Right lobe of liver (tissue), 4 donors: ENCODE data around the gene CDKN2B-AS1.

Source experiments
- POLR2A ChIP-seq: fragments of 450-650 bp; IDR thresholded peaks from one replicate; pipeline ENCODE4 v1.6.1; 2017; ENCODE audit warnings: antibody characterized with exemption, mild to moderate bottlenecking
- TF ChIP-seq, protein P1 (sequence below), 4 donors: fragments of 200-600 bp in 3 of 4; fragments of 450-650 bp in 1 of 4; IDR thresholded peaks; one replicate each; pipeline versions ENCODE4 v1.5.1 to v1.8.0; 2016 to 2022; ENCODE audit warnings: antibody characterized with exemption in 4 of 4, mild to moderate bottlenecking in 2 of 4
- donor health status: DM: no; HTN: no; CAD: no.
- donor health status: DM: no; HTN: no; CAD: no.
- donor health status: DM: no; HTN: yes; CAD: no.

DNA sequence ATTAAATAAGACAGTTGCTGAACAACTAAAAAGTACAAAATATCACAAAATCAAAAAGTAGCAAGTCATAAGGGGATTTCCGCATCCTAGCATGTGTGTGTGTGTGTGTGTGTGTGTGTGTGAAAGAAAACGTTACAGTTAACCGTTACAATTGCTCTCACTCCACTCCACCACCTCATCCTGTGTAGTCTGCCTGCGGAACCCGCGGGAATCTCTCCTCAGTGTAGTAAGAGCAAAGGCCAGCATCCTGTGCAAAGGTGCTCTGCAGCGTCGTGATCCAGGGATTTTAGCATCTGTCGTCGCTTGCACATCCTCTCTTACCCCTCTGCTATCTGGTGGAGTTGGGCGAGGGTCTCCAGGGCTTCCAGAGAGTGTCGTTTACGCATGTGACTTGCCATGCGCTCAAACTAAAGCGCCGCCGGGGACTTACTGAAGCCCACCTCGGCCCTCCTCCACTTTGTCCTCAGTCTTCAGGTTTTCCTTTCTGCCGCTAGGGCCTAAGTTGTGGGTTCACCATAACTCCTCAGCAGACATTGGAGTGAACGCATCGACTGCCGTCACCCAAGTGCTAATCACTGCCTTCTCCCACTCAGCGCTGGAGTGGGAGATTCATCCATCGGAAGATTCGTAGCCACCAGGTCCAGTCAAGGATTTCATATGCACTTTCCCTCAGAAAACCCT lies 10.6 kb downstream of the CDKN2B-AS1 start:
- TF ChIP-seq POLR2A, result no peak
- TF ChIP-seq, protein P1, sequence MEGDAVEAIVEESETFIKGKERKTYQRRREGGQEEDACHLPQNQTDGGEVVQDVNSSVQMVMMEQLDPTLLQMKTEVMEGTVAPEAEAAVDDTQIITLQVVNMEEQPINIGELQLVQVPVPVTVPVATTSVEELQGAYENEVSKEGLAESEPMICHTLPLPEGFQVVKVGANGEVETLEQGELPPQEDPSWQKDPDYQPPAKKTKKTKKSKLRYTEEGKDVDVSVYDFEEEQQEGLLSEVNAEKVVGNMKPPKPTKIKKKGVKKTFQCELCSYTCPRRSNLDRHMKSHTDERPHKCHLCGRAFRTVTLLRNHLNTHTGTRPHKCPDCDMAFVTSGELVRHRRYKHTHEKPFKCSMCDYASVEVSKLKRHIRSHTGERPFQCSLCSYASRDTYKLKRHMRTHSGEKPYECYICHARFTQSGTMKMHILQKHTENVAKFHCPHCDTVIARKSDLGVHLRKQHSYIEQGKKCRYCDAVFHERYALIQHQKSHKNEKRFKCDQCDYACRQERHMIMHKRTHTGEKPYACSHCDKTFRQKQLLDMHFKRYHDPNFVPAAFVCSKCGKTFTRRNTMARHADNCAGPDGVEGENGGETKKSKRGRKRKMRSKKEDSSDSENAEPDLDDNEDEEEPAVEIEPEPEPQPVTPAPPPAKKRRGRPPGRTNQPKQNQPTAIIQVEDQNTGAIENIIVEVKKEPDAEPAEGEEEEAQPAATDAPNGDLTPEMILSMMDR (IDR thresholded peaks at IDR 0.05), result no peak
